HepG2 (cell line): ENCODE results near the gene STIP1. TPM values are rescaled to one million over a fixed set of nuclear protein-coding genes. Genes with fewer than 3 reads are reported as not detected.

Experiments
- HNRNPL ChIP-seq: fragments of 200-400 bp; formaldehyde crosslinking; IDR thresholded peaks from 2 replicates; pipeline ENCODE4 v1.6.1; 2017; ENCODE audit warnings: mild to moderate bottlenecking, low read depth, low read length
- HOXA3 ChIP-seq: sonication (generic); formaldehyde crosslinking; IDR thresholded peaks from 2 replicates; pipeline ENCODE4 v1.5.0; 2020; ENCODE audit warnings: missing genetic modification reagents
- MAX ChIP-seq: IDR thresholded peaks from 2 replicates; pipeline ENCODE4 v1.6.1; 2012; ENCODE audit warnings: inconsistent platforms
- MED13 ChIP-seq: sonication (generic); formaldehyde crosslinking; IDR thresholded peaks from 2 replicates; pipeline ENCODE4 v1.5.0; 2020; ENCODE audit warnings: missing genetic modification reagents
- NFAT5 ChIP-seq: sonication (generic); formaldehyde crosslinking; IDR thresholded peaks from 2 replicates; pipeline ENCODE4 v1.4.0; 2020; ENCODE audit warnings: missing genetic modification reagents
- NFKBIZ ChIP-seq: IDR thresholded peaks from 2 replicates; pipeline ENCODE4 v1.6.1; 2018; ENCODE audit warnings: missing genetic modification reagents, missing compliant biosample characterization
- NFYB ChIP-seq: sonication (generic); formaldehyde crosslinking; IDR thresholded peaks from 2 replicates; pipeline ENCODE4 v1.4.0; 2020; ENCODE audit warnings: missing genetic modification reagents
- NFYC ChIP-seq: IDR thresholded peaks from 2 replicates; pipeline ENCODE4 v1.6.1; 2016; ENCODE audit warnings: missing genetic modification reagents, missing compliant biosample characterization
- THAP9 ChIP-seq: sonication (generic); formaldehyde crosslinking; IDR thresholded peaks from 2 replicates; pipeline ENCODE4; 2020; ENCODE audit warnings: missing genetic modification reagents, mild to moderate bottlenecking, borderline replicate concordance
- ZBTB7B ChIP-seq: sonication (generic); formaldehyde crosslinking; IDR thresholded peaks from 2 replicates; pipeline ENCODE4 v1.4.0; 2020; ENCODE audit warnings: missing genetic modification reagents
- ZFY ChIP-seq: sonication (generic); formaldehyde crosslinking; IDR thresholded peaks from 2 replicates; pipeline ENCODE4 v1.4.0; 2020; ENCODE audit warnings: missing genetic modification reagents
- ZNF468 ChIP-seq: sonication (generic); formaldehyde crosslinking; IDR thresholded peaks from 2 replicates; pipeline ENCODE4 v1.8.0; 2022; ENCODE audit warnings: mild to moderate bottlenecking, moderate library complexity, missing genetic modification reagents
- polyA plus RNA-seq, 8 experiments: library from polyadenylated mRNA; depleted of rRNA in 3 of 8; stranded (reverse) in 7 of 8; unstranded in 1 of 8; fragments of >200 nt; fragmentation: Illumina TruSeq in 4 of 8; extraction: Trizol in 4 of 8; gene quantifications; 2 replicates each; pipeline versions ENCODE4 v1.2.1 to v1.2.3, GENCODE V29; 2011 to 2016; ENCODE audit warnings: low read depth in 4 of 8, missing spikeins in 1 of 8, mixed read lengths in 1 of 8; ENCODE audit not compliant: insufficient read depth in 1 of 8
- total RNA-seq, 5 experiments: library from RNA; depleted of rRNA; stranded (reverse); fragments of >200 nt; fragmentation: Illumina TruSeq; extraction: Trizol; gene quantifications; 2 replicates each; pipeline ENCODE4 v1.2.3, GENCODE V29; 2016; ENCODE audit warnings: low read depth in 1 of 5
- TF ChIP-seq, protein P1 (sequence below): sonication (generic); formaldehyde crosslinking; IDR thresholded peaks from 2 replicates; pipeline ENCODE4 v1.4.0; 2020; ENCODE audit warnings: missing genetic modification reagents
- TF ChIP-seq, protein P2 (sequence below): IDR thresholded peaks from 2 replicates; pipeline ENCODE4 v1.6.1; 2016; ENCODE audit warnings: missing compliant biosample characterization, missing genetic modification reagents, borderline replicate concordance

STIP1 gene
- total and polyA plus RNA-seq, 2 of the 13 experiments (the other 11 are each of a cell fraction or from before 2014, with no cell fraction given): 81.1 to 217 TPM

GRCh38 chr11:64226507-64227051 is 40.6 kb downstream of the STIP1 start (continued):
- TF ChIP-seq, protein P1, sequence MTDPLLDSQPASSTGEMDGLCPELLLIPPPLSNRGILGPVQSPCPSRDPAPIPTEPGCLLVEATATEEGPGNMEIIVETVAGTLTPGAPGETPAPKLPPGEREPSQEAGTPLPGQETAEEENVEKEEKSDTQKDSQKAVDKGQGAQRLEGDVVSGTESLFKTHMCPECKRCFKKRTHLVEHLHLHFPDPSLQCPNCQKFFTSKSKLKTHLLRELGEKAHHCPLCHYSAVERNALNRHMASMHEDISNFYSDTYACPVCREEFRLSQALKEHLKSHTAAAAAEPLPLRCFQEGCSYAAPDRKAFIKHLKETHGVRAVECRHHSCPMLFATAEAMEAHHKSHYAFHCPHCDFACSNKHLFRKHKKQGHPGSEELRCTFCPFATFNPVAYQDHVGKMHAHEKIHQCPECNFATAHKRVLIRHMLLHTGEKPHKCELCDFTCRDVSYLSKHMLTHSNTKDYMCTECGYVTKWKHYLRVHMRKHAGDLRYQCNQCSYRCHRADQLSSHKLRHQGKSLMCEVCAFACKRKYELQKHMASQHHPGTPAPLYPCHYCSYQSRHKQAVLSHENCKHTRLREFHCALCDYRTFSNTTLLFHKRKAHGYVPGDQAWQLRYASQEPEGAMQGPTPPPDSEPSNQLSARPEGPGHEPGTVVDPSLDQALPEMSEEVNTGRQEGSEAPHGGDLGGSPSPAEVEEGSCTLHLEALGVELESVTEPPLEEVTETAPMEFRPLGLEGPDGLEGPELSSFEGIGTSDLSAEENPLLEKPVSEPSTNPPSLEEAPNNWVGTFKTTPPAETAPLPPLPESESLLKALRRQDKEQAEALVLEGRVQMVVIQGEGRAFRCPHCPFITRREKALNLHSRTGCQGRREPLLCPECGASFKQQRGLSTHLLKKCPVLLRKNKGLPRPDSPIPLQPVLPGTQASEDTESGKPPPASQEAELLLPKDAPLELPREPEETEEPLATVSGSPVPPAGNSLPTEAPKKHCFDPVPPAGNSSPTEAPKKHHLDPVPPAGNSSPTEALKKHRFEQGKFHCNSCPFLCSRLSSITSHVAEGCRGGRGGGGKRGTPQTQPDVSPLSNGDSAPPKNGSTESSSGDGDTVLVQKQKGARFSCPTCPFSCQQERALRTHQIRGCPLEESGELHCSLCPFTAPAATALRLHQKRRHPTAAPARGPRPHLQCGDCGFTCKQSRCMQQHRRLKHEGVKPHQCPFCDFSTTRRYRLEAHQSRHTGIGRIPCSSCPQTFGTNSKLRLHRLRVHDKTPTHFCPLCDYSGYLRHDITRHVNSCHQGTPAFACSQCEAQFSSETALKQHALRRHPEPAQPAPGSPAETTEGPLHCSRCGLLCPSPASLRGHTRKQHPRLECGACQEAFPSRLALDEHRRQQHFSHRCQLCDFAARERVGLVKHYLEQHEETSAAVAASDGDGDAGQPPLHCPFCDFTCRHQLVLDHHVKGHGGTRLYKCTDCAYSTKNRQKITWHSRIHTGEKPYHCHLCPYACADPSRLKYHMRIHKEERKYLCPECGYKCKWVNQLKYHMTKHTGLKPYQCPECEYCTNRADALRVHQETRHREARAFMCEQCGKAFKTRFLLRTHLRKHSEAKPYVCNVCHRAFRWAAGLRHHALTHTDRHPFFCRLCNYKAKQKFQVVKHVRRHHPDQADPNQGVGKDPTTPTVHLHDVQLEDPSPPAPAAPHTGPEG (CRISPR knock-in tag): no peak
- TF ChIP-seq NFYB (CRISPR knock-in tag) (peak; percentile 73), THAP9 (CRISPR knock-in tag) (peak; percentile 65; the same call in 1 of the 2 replicates), MED13 (CRISPR knock-in tag) (no peak), ZNF468 (CRISPR knock-in tag) (0 out of 2 replicates have a peak, but pooled peaks have one; percentile 41), MAX (peak; percentile 67), NFAT5 (0 out of 2 replicates have a peak, but pooled peaks have one; percentile 17), NFYC (CRISPR knock-in tag) (peak; percentile 67; the same call in 1 of the 2 replicates), HNRNPL (peak; percentile 85), HOXA3 (CRISPR knock-in tag) (peak; percentile 22; the same call in 1 of the 2 replicates), ZBTB7B (CRISPR knock-in tag) (peak; percentile 0; the same call in 1 of the 2 replicates), NFKBIZ (CRISPR knock-in tag) (no peak), ZFY (CRISPR knock-in tag) (peak; percentile 75)
- TF ChIP-seq, protein P2, sequence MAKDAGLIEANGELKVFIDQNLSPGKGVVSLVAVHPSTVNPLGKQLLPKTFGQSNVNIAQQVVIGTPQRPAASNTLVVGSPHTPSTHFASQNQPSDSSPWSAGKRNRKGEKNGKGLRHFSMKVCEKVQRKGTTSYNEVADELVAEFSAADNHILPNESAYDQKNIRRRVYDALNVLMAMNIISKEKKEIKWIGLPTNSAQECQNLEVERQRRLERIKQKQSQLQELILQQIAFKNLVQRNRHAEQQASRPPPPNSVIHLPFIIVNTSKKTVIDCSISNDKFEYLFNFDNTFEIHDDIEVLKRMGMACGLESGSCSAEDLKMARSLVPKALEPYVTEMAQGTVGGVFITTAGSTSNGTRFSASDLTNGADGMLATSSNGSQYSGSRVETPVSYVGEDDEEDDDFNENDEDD (CRISPR knock-in tag): peak; percentile 38; the same call in 1 of the 2 replicates
